ENCODE measurements around the gene CDH10.

Gene CDH10

DNA sequence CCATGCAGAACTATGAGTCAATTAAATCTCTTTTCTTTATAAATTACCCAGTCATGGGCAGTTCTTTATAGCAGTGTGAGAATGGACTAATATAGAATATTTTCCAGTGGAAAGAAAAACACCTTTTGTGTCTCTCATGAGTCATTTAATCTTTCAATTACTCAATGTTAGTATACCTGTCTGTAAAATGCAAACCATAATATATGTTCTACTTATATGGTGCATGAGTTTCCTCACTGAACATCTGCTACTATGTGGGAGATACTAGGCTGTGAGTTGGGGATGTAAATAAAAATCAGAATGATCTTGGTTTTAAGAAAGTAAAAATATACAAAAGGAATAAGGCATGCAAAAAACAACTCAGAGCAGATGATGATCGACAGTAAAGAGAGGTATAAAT, 15.0 kb downstream of the CDH10 start:
- no peak overlapping the region for H3K9ac ChIP-seq (ENCODE audit: low read length)
- no peaks in the 10 kb centered on the region for H3F3A ChIP-seq (ENCODE audit: insufficient read depth, low read length)
- H3K36me3 ChIP-seq (ENCODE audit: insufficient read depth, low read length), result no peaks in the 10 kb centered on the region

DNA sequence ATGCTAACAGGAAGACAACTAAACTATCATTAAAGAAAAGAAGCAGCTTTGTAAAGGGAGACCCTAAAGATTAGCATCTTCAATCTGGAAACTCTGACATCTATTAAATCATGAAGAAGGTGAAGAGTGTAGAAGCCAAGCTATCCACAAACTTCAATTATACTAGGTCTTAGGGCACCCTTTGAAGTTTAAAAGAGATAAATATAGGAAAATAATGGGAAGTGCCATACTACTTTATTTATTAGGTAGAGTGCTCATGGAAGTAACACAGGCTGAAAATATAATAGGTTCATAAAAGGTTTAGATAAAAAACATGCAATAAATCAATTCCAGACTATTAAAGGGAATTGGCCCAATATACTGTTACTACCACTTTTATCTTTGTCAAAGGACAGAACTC, 19.9 kb downstream of the CDH10 start:
- H2AFZ ChIP-seq (ENCODE audit: low read length), result no peak overlapping the region
- no peak overlapping the region for H3K4me2 ChIP-seq (ENCODE audit: low read length)
- no peaks in the 10 kb centered on the region for H3K27me3 ChIP-seq (ENCODE audit: insufficient read depth, low read length)
- no peaks in the 10 kb centered on the region for H4K20me1 ChIP-seq (ENCODE audit: insufficient read depth, low read length)
- H3K9ac ChIP-seq (ENCODE audit: low read length), result no peak overlapping the region
- H3F3A ChIP-seq (ENCODE audit: insufficient read depth, low read length), result no peaks in the 10 kb centered on the region
- H3K4me1 ChIP-seq (ENCODE audit: insufficient read depth, low read length, severe bottlenecking), result no peaks in the 10 kb centered on the region
- no peaks in the 10 kb centered on the region for H3K36me3 ChIP-seq (ENCODE audit: insufficient read depth, low read length)
- H3K79me2 ChIP-seq (ENCODE audit: insufficient read depth, low read length), result no peaks in the 10 kb centered on the region
- H3K9me2 ChIP-seq (ENCODE audit: low read depth, low read length), result no peaks in the 10 kb centered on the region
- no peaks in the 10 kb centered on the region for H3K9me3 ChIP-seq (ENCODE audit: low read length)
- no peak overlapping the region for H3K4me3 ChIP-seq (ENCODE audit: low read depth, low read length, poor library complexity, severe bottlenecking)
- no peak overlapping the region for H3K27ac ChIP-seq (ENCODE audit: low read depth, low read length, poor library complexity, severe bottlenecking)
- TF ChIP-seq, protein P1, sequence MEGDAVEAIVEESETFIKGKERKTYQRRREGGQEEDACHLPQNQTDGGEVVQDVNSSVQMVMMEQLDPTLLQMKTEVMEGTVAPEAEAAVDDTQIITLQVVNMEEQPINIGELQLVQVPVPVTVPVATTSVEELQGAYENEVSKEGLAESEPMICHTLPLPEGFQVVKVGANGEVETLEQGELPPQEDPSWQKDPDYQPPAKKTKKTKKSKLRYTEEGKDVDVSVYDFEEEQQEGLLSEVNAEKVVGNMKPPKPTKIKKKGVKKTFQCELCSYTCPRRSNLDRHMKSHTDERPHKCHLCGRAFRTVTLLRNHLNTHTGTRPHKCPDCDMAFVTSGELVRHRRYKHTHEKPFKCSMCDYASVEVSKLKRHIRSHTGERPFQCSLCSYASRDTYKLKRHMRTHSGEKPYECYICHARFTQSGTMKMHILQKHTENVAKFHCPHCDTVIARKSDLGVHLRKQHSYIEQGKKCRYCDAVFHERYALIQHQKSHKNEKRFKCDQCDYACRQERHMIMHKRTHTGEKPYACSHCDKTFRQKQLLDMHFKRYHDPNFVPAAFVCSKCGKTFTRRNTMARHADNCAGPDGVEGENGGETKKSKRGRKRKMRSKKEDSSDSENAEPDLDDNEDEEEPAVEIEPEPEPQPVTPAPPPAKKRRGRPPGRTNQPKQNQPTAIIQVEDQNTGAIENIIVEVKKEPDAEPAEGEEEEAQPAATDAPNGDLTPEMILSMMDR (IDR thresholded peaks at IDR 0.05; ENCODE audit: low read length), result no peak
- no peak for TF ChIP-seq EZH2 (IDR thresholded peaks at IDR 0.05; ENCODE audit: borderline replicate concordance, low read length)

More for the DNA sequence above, 15.0 kb downstream of the CDH10 start:
- H3K4me3 ChIP-seq (ENCODE audit: low read depth, low read length, poor library complexity, severe bottlenecking), result no peak overlapping the region
- no peaks in the 10 kb centered on the region for H3K4me1 ChIP-seq (ENCODE audit: insufficient read depth, low read length, severe bottlenecking)
- H3K27ac ChIP-seq (ENCODE audit: low read depth, low read length, poor library complexity, severe bottlenecking), result no peak overlapping the region
- H3K79me2 ChIP-seq (ENCODE audit: insufficient read depth, low read length), result no peaks in the 10 kb centered on the region
- no peaks in the 10 kb centered on the region for H3K9me2 ChIP-seq (ENCODE audit: low read depth, low read length)
- H3K27me3 ChIP-seq (ENCODE audit: insufficient read depth, low read length), result no peaks in the 10 kb centered on the region
- H3K4me2 ChIP-seq (ENCODE audit: low read length), result no peak overlapping the region
- H2AFZ ChIP-seq (ENCODE audit: low read length), result no peak overlapping the region
- no peaks in the 10 kb centered on the region for H4K20me1 ChIP-seq (ENCODE audit: insufficient read depth, low read length)
- no peak for TF ChIP-seq EZH2 (IDR thresholded peaks at IDR 0.05; ENCODE audit: borderline replicate concordance, low read length)
- no peaks in the 10 kb centered on the region for H3K9me3 ChIP-seq (ENCODE audit: low read length)

GRCh38 chr5:24623624-24624023, 21.2 kb downstream of the CDH10 start:
- no peaks in the 10 kb centered on the region for H3K9me2 ChIP-seq (ENCODE audit: low read depth, low read length)
- no peak overlapping the region for H3K4me2 ChIP-seq (ENCODE audit: low read length)
- H4K20me1 ChIP-seq (ENCODE audit: insufficient read depth, low read length), result no peaks in the 10 kb centered on the region
- no peaks in the 10 kb centered on the region for H3K27me3 ChIP-seq (ENCODE audit: insufficient read depth, low read length)
- H3F3A ChIP-seq (ENCODE audit: insufficient read depth, low read length), result no peaks in the 10 kb centered on the region
- no peaks in the 10 kb centered on the region for H3K9me3 ChIP-seq (ENCODE audit: low read length)
- H3K79me2 ChIP-seq (ENCODE audit: insufficient read depth, low read length), result no peaks in the 10 kb centered on the region
- no peaks in the 10 kb centered on the region for H3K36me3 ChIP-seq (ENCODE audit: insufficient read depth, low read length)
- no peak for TF ChIP-seq EZH2 (IDR thresholded peaks at IDR 0.05; ENCODE audit: borderline replicate concordance, low read length)
- TF ChIP-seq, protein P1 (IDR thresholded peaks at IDR 0.05; ENCODE audit: low read length), result no peak
- no peak overlapping the region for H3K9ac ChIP-seq (ENCODE audit: low read length)
- H2AFZ ChIP-seq (ENCODE audit: low read length), result no peak overlapping the region
- no peaks in the 10 kb centered on the region for H3K4me1 ChIP-seq (ENCODE audit: insufficient read depth, low read length, severe bottlenecking)
- no peak overlapping the region for H3K4me3 ChIP-seq (ENCODE audit: low read depth, low read length, poor library complexity, severe bottlenecking)
- H3K27ac ChIP-seq (ENCODE audit: low read depth, low read length, poor library complexity, severe bottlenecking), result no peak overlapping the region

DNA sequence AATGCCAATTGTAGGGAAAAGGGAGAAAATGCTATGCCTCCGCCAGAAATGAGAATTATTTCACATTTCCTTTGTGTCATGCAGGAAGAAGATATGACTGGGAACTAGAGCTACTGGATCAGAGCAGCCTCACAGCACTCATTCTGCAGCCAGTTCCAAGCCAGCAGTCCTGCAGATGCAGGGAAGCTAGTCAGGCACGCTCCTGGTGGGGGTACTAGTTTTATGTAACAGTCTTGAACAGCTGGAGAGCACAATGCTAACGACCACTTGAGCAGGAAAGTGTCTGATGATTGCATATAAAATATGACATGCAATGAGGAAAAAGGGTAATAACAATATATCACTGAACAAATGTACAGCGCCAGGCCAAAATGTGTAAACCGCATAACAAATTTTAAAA, 21.7 kb downstream of the CDH10 start:
- Histone ChIP-seq H3K4me3 (ENCODE audit: low read depth, low read length, poor library complexity, severe bottlenecking) (no peak overlapping the region), H4K20me1 (ENCODE audit: insufficient read depth, low read length) (no peaks in the 10 kb centered on the region), H3K4me1 (ENCODE audit: insufficient read depth, low read length, severe bottlenecking) (no peaks in the 10 kb centered on the region), H3K27me3 (ENCODE audit: insufficient read depth, low read length) (no peaks in the 10 kb centered on the region), H2AFZ (ENCODE audit: low read length) (no peak overlapping the region), H3F3A (ENCODE audit: insufficient read depth, low read length) (no peaks in the 10 kb centered on the region), H3K9me2 (ENCODE audit: low read depth, low read length) (no peaks in the 10 kb centered on the region), H3K4me2 (ENCODE audit: low read length) (no peak overlapping the region), H3K36me3 (ENCODE audit: insufficient read depth, low read length) (no peaks in the 10 kb centered on the region), H3K79me2 (ENCODE audit: insufficient read depth, low read length) (no peaks in the 10 kb centered on the region), H3K9me3 (ENCODE audit: low read length) (no peaks in the 10 kb centered on the region), H3K27ac (ENCODE audit: low read depth, low read length, poor library complexity, severe bottlenecking) (no peak overlapping the region), H3K9ac (ENCODE audit: low read length) (no peak overlapping the region)
- TF ChIP-seq, protein P1 (IDR thresholded peaks at IDR 0.05; ENCODE audit: low read length), result no peak
- no peak for TF ChIP-seq EZH2 (IDR thresholded peaks at IDR 0.05; ENCODE audit: borderline replicate concordance, low read length)

All from OCI-LY1 (cell line).